GM23338 (cell line): ENCODE measurements around the gene ANTKMT. TPM values are rescaled to one million over a fixed set of nuclear protein-coding genes. Genes with fewer than 3 reads are reported as not detected.

Experiments used
- ATAC-seq: fragments of 200-7000 bp; cut with Tn5 transposase; 3 replicates; pipeline ENCODE4 v1.9.1; 2020
- DNase-seq: peaks from one replicate; pipeline ENCODE4 v3.0.0-alpha.2; 2015; ENCODE audit warnings: low spot score
- H2AFZ ChIP-seq: fragments of 200-600 bp; sonication (generic); 2 replicates; pipeline ENCODE4 v1.8.0; 2016; ENCODE audit warnings: antibody characterized with exemption, mild to moderate bottlenecking, moderate library complexity
- H3F3A ChIP-seq: fragments of 200-600 bp; sonication (generic); replicated peaks from 2 replicates; pipeline ENCODE4 v1.8.0; 2017; ENCODE audit warnings: antibody characterized with exemption, mixed run types, low read depth
- H3K27ac ChIP-seq: fragments of 200-600 bp; sonication (generic); 2 replicates; pipeline ENCODE4 v1.6.1; 2016; ENCODE audit warnings: low read depth
- H3K27me3 ChIP-seq: fragments of 200-600 bp; sonication (generic); 2 replicates; pipeline ENCODE4 v1.8.0; 2016; ENCODE audit warnings: mild to moderate bottlenecking, mixed run types, moderate library complexity; ENCODE audit not compliant: insufficient read depth
- H3K36me3 ChIP-seq: fragments of 200-600 bp; sonication (generic); 2 replicates; pipeline ENCODE4 v1.8.0; 2016; ENCODE audit warnings: mild to moderate bottlenecking; ENCODE audit not compliant: insufficient read depth
- H3K4me1 ChIP-seq: fragments of 200-600 bp; sonication (generic); 2 replicates; pipeline ENCODE4 v1.8.0; 2016; ENCODE audit warnings: mild to moderate bottlenecking, moderate library complexity; ENCODE audit not compliant: insufficient read depth
- H3K4me2 ChIP-seq: fragments of 200-600 bp; sonication (generic); 2 replicates; pipeline ENCODE4 v1.7.1; 2017; ENCODE audit warnings: mixed run types
- H3K4me3 ChIP-seq: fragments of 200-600 bp; sonication (generic); 2 replicates; pipeline ENCODE4 v1.6.1; 2016; ENCODE audit warnings: mixed run types
- H3K79me2 ChIP-seq: fragments of 200-600 bp; sonication (generic); replicated peaks from 2 replicates; pipeline ENCODE4 v1.8.0; 2017; ENCODE audit warnings: mild to moderate bottlenecking; ENCODE audit not compliant: insufficient read depth
- H3K9me2 ChIP-seq: fragments of 200-600 bp; sonication (generic); 2 replicates; pipeline ENCODE4 v1.8.0; 2017; ENCODE audit not compliant: insufficient read depth
- H4K20me1 ChIP-seq: fragments of 200-600 bp; sonication (generic); replicated peaks from 2 replicates; pipeline ENCODE4 v1.8.0; 2017; ENCODE audit warnings: mild to moderate bottlenecking; ENCODE audit not compliant: insufficient read depth
- H3K27ac Mint-ChIP-seq: 2 replicates; pipeline ENCODE4 v1.8.0; 2020; ENCODE audit warnings: inconsistent platforms, mild to moderate bottlenecking, moderate library complexity, mixed read lengths
- H3K27me3 Mint-ChIP-seq: 3 replicates; pipeline ENCODE4 v1.8.0; 2022; ENCODE audit warnings: low read depth, mild to moderate bottlenecking, moderate library complexity, mixed read lengths, inconsistent platforms; ENCODE audit not compliant: insufficient read depth, poor library complexity
- H3K36me3 Mint-ChIP-seq: 3 replicates; pipeline ENCODE4 v1.8.0; 2021; ENCODE audit warnings: low read depth, mild to moderate bottlenecking, inconsistent platforms, moderate library complexity, mixed read lengths
- H3K4me1 Mint-ChIP-seq: 3 replicates; pipeline ENCODE4 v1.8.0; 2020; ENCODE audit warnings: mild to moderate bottlenecking, inconsistent platforms, mixed read lengths
- H3K4me3 Mint-ChIP-seq: 3 replicates; pipeline ENCODE4 v1.8.0; 2021; ENCODE audit warnings: moderate library complexity, mild to moderate bottlenecking, inconsistent platforms, mixed read lengths
- H3K9me3 Mint-ChIP-seq: 3 replicates; pipeline ENCODE4 v1.8.0; 2020; ENCODE audit warnings: moderate library complexity, mild to moderate bottlenecking, inconsistent platforms, mixed read lengths
- CREB1 ChIP-seq: fragments of 250-450 bp; sonication (Bioruptor Pico); IDR thresholded peaks from 2 replicates; pipeline ENCODE4 v1.5.0; 2020; ENCODE audit warnings: low read depth, mild to moderate bottlenecking, moderate library complexity
- CTCF ChIP-seq, 2 experiments: fragments of 200-600 bp in 1 of 2; sonication (generic) in 1 of 2; conservative IDR thresholded peaks; 2 replicates each; pipeline versions ENCODE4 v1.5.1 to v1.6.1; 2016 to 2017; ENCODE audit warnings: antibody characterized with exemption in 2 of 2, low read depth in 2 of 2, mild to moderate bottlenecking in 2 of 2, moderate library complexity in 1 of 2
- EZH2 ChIP-seq: fragments of 200-600 bp; sonication (generic); IDR thresholded peaks from one replicate; pipeline ENCODE4 v1.8.0; 2017; ENCODE audit warnings: antibody characterized with exemption, mild to moderate bottlenecking, low read depth; ENCODE audit not compliant: unreplicated experiment
- EZH2phosphoT487 ChIP-seq: fragments of 200-600 bp; sonication (generic); IDR thresholded peaks from one replicate; pipeline ENCODE4 v1.8.1; 2018; ENCODE audit warnings: antibody characterized with exemption; ENCODE audit not compliant: unreplicated experiment
- JUNB ChIP-seq: IDR thresholded peaks from one replicate; pipeline ENCODE4 v1.6.1; 2016; ENCODE audit warnings: antibody characterized with exemption; ENCODE audit not compliant: unreplicated experiment
- POLR2AphosphoS5 ChIP-seq: IDR thresholded peaks from 2 replicates; pipeline ENCODE4 v1.6.1; 2016; ENCODE audit warnings: antibody characterized with exemption, low read depth
- REST ChIP-seq: IDR thresholded peaks from one replicate; pipeline ENCODE4 v1.6.1; 2018; ENCODE audit warnings: antibody characterized with exemption; ENCODE audit not compliant: unreplicated experiment
- STAT1 ChIP-seq: IDR thresholded peaks from one replicate; pipeline ENCODE4 v1.6.1; 2016; ENCODE audit warnings: antibody characterized with exemption; ENCODE audit not compliant: unreplicated experiment
- ZNF114 ChIP-seq: fragments of 250-450 bp; sonication (Bioruptor Pico); IDR thresholded peaks from 2 replicates; pipeline ENCODE4 v1.5.0; 2020; ENCODE audit warnings: mild to moderate bottlenecking, moderate library complexity
- ZNF331 ChIP-seq: fragments of 250-450 bp; sonication (Bioruptor Pico); IDR thresholded peaks from 2 replicates; pipeline ENCODE4 v1.5.0; 2020; ENCODE audit warnings: low read depth, mild to moderate bottlenecking, moderate library complexity
- polyA plus RNA-seq: library from polyadenylated mRNA; unstranded; fragments of >200 nt; fragmentation: Nextera tagmentation; extraction: Ambion mirVana; gene quantifications from 2 replicates; pipeline ENCODE4 v1.2.1, GENCODE V29; 2016
- total RNA-seq: library from RNA; depleted of rRNA; stranded (reverse); fragments of >200 nt; shearing (Covaris generic); gene quantifications from 2 replicates; pipeline ENCODE4 v1.2.3, GENCODE V29; 2014
- TF ChIP-seq, protein P1 (sequence below): IDR thresholded peaks from 2 replicates; pipeline ENCODE4 v1.6.1; 2016; ENCODE audit warnings: antibody characterized with exemption

Gene ANTKMT
- total and polyA plus RNA-seq, 2 experiments from 2014 or later: 23.8 to 37.2 TPM

DNA sequence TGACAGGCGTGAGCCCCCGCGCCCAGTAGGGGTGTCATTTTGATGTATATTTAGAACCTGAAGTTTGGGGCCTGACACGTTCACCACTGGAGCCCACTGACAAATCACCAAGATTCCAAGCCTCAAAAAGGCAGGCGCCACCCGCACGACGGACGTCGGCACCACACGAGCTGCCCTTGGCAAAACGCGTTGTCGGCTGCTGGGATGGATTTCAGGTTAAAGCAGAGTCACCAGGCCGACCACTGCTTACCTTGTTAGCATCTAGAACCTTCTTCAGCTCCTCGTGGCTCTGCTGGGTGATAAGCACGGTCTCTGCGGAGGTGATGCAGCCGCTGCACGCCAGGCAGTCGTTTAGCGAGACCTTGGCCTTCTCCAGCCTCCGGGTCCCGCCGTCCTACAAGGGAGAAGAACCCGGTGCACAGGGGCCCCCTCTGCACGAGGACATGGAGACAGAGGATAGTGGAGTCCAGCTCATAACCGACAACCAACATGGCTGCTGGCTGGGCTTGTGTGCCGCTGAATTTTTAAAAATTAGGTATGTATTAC, 16.1 kb downstream of the ANTKMT start:
- Mint-ChIP-seq H3K4me1 (peaks cover 13% of the 10 kb centered on the region), H3K4me3 (no peak overlapping the region), H3K27ac (no peak overlapping the region), H3K9me3 (no peaks in the 10 kb centered on the region), H3K27me3 (peaks cover 21% of the 10 kb centered on the region), H3K36me3 (peaks cover 32% of the 10 kb centered on the region)
- Histone ChIP-seq H4K20me1 (no peaks in the 10 kb centered on the region), H3K4me3 (no peak overlapping the region), H3K4me1 (no peaks in the 10 kb centered on the region; the same call in 1 of the 2 replicates), H3K4me2 (no peak overlapping the region), H2AFZ (no peak overlapping the region), H3K9me2 (no peaks in the 10 kb centered on the region), H3K27me3 (no peaks in the 10 kb centered on the region), H3K36me3 (no peaks in the 10 kb centered on the region; the same call in 1 of the 2 replicates), H3F3A (peaks cover 8% of the 10 kb centered on the region; the same call in 1 of the 2 replicates), H3K27ac (no peak overlapping the region), H3K79me2 (no peaks in the 10 kb centered on the region)
- TF ChIP-seq REST (no peak), STAT1 (no peak), CREB1 (CRISPR knock-in tag) (no peak), EZH2phosphoT487 (no peak), JUNB (no peak), ZNF331 (CRISPR knock-in tag) (no peak)
- ATAC-seq: no peak
- DNase-seq: no peak

GRCh38 chr16:739560-740458, 18.9 kb downstream of the ANTKMT start:
- no peaks in the 10 kb centered on the region for H3K9me3 Mint-ChIP-seq
- peaks cover 22% of the 10 kb centered on the region for H3K36me3 Mint-ChIP-seq
- H3K36me3 ChIP-seq: no peaks in the 10 kb centered on the region; the same call in 1 of the 2 replicates
- H3K27ac Mint-ChIP-seq: no peak overlapping the region
- H3K27me3 ChIP-seq: no peaks in the 10 kb centered on the region
- H3K79me2 ChIP-seq: no peaks in the 10 kb centered on the region
- H2AFZ ChIP-seq: no peak overlapping the region; the same call in 1 of the 2 replicates
- H3K4me3 Mint-ChIP-seq: peak overlapping the region; percentile 76
- 0 out of 2 replicates have a peak, but pooled peaks cover 6% of the 10 kb centered on the region for H3F3A ChIP-seq
- peaks cover 13% of the 10 kb centered on the region for H3K4me1 Mint-ChIP-seq
- peak; percentile 2 for ATAC-seq
- peak overlapping the region; percentile 96 for H3K4me3 ChIP-seq
- peaks cover 17% of the 10 kb centered on the region for H3K27me3 Mint-ChIP-seq
- no peak overlapping the region for H3K27ac ChIP-seq
- no peak for DNase-seq
- no peaks in the 10 kb centered on the region; the same call in 1 of the 2 replicates for H3K4me1 ChIP-seq
- no peaks in the 10 kb centered on the region for H4K20me1 ChIP-seq
- no peaks in the 10 kb centered on the region for H3K9me2 ChIP-seq
- H3K4me2 ChIP-seq: peak overlapping the region; percentile 95
- TF ChIP-seq STAT1 (no peak), POLR2AphosphoS5 (no peak), ZNF114 (CRISPR knock-in tag) (no peak), EZH2 (no peak), CTCF (conservative IDR thresholded peaks at IDR 0.05; ENCODE audit: low read depth in 2 of 2) (no peak), JUNB (no peak), CREB1 (CRISPR knock-in tag) (no peak), EZH2phosphoT487 (no peak), ZNF331 (CRISPR knock-in tag) (no peak)
- TF ChIP-seq, protein P1, sequence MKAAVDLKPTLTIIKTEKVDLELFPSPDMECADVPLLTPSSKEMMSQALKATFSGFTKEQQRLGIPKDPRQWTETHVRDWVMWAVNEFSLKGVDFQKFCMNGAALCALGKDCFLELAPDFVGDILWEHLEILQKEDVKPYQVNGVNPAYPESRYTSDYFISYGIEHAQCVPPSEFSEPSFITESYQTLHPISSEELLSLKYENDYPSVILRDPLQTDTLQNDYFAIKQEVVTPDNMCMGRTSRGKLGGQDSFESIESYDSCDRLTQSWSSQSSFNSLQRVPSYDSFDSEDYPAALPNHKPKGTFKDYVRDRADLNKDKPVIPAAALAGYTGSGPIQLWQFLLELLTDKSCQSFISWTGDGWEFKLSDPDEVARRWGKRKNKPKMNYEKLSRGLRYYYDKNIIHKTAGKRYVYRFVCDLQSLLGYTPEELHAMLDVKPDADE: no peak
